Measurements from ENCODE around the gene DHCR24. TPM values are rescaled to one million over a fixed set of nuclear protein-coding genes. Genes with fewer than 3 reads are reported as not detected.

Gene DHCR24
- polyA plus RNA-seq, 1 donor (not counting 4 experiments of a cell fraction or from before 2014, with no cell fraction given), result 363 TPM

- Histone ChIP-seq H3K27me3 (ENCODE audit: control insufficient read depth, extremely low read depth, insufficient read depth, low read length) (no peaks in the 10 kb centered on the region), H3K4me1 (ENCODE audit: control insufficient read depth, extremely low read depth, insufficient read depth, low read length) (peaks cover 19% of the 10 kb centered on the region), H3K9ac (ENCODE audit: control insufficient read depth, extremely low read depth, insufficient read depth, low read length) (no peak overlapping the region), H3K36me3 (ENCODE audit: control insufficient read depth in 2 of 2, extremely low read depth in 1 of 2, insufficient read depth in 2 of 2, low read length in 2 of 2) (peaks cover 42 to 52% of the 10 kb centered on the region in 2 experiments), H4K20me1 (ENCODE audit: control insufficient read depth, extremely low read depth, insufficient read depth, low read length) (peaks cover 8% of the 10 kb centered on the region), H3K4me2 (ENCODE audit: control insufficient read depth, extremely low read depth, insufficient read depth, low read depth, low read length) (no peak overlapping the region), H3K4me3 (ENCODE audit: control insufficient read depth in 2 of 3, extremely low read depth in 1 of 3, insufficient read depth in 2 of 3, low read depth in 1 of 3, low read length in 3 of 3) (no peak overlapping the region), H3K9me3 (ENCODE audit: control insufficient read depth, low read depth, low read length) (no peaks in the 10 kb centered on the region), H3K9me1 (ENCODE audit: control insufficient read depth, extremely low read depth, insufficient read depth, low read length) (no peaks in the 10 kb centered on the region), H3K27ac (ENCODE audit: control insufficient read depth, insufficient read depth, low read length) (no peak overlapping the region), H2AFZ (ENCODE audit: control insufficient read depth, low read length) (no peak overlapping the region), H3K79me2 (ENCODE audit: control insufficient read depth, insufficient read depth, low read length) (no peaks in the 10 kb centered on the region)
- TF ChIP-seq EZH2 (IDR thresholded peaks at IDR 0.05; ENCODE audit: low read length) (no peak), CTCF (optimal IDR thresholded peaks at IDR 0.05 in 1 of 3, IDR thresholded peaks at IDR 0.05 in 1 of 3, conservative IDR thresholded peaks at IDR 0.05 in 1 of 3; ENCODE audit: extremely low read depth in 1 of 3, insufficient read depth in 2 of 3, low read length in 3 of 3) (peak in 2 of 3 experiments; percentile 9 to 48)
- dilution Hi-C loops (cut with MboI; ENCODE audit: extremely low pct_ligation_motif_present, low sequenced_read_pairs), result no loop called here
- peak; percentile 36 for FAIRE-seq
- no peak for DNase-seq (ENCODE audit: low read depth, low spot score)
Measured at GRCh38 chr1:54848134-54848948, 38.7 kb downstream of the DHCR24 start.

GRCh38 chr1:54846716-54847284 lies 40.2 kb downstream of the DHCR24 start:
- Histone ChIP-seq H2AFZ (ENCODE audit: control insufficient read depth, low read length) (no peak overlapping the region), H3K4me3 (ENCODE audit: control insufficient read depth in 2 of 3, extremely low read depth in 1 of 3, insufficient read depth in 2 of 3, low read depth in 1 of 3, low read length in 3 of 3) (no peak overlapping the region), H3K9me1 (ENCODE audit: control insufficient read depth, extremely low read depth, insufficient read depth, low read length) (no peaks in the 10 kb centered on the region), H3K4me2 (ENCODE audit: control insufficient read depth, extremely low read depth, insufficient read depth, low read depth, low read length) (no peak overlapping the region), H3K4me1 (ENCODE audit: control insufficient read depth, extremely low read depth, insufficient read depth, low read length) (peaks cover 19% of the 10 kb centered on the region), H3K36me3 (ENCODE audit: control insufficient read depth in 2 of 2, extremely low read depth in 1 of 2, insufficient read depth in 2 of 2, low read length in 2 of 2) (peaks cover 28 to 37% of the 10 kb centered on the region in 2 experiments), H3K27ac (ENCODE audit: control insufficient read depth, insufficient read depth, low read length) (no peak overlapping the region), H3K79me2 (ENCODE audit: control insufficient read depth, insufficient read depth, low read length) (no peaks in the 10 kb centered on the region), H4K20me1 (ENCODE audit: control insufficient read depth, extremely low read depth, insufficient read depth, low read length) (peaks cover 8% of the 10 kb centered on the region), H3K9ac (ENCODE audit: control insufficient read depth, extremely low read depth, insufficient read depth, low read length) (no peak overlapping the region), H3K9me3 (ENCODE audit: control insufficient read depth, low read depth, low read length) (no peaks in the 10 kb centered on the region), H3K27me3 (ENCODE audit: control insufficient read depth, extremely low read depth, insufficient read depth, low read length) (no peaks in the 10 kb centered on the region)
- TF ChIP-seq CTCF (optimal IDR thresholded peaks at IDR 0.05 in 1 of 3, IDR thresholded peaks at IDR 0.05 in 1 of 3, conservative IDR thresholded peaks at IDR 0.05 in 1 of 3; ENCODE audit: extremely low read depth in 1 of 3, insufficient read depth in 2 of 3, low read length in 3 of 3) (no peak), EZH2 (IDR thresholded peaks at IDR 0.05; ENCODE audit: low read length) (no peak)
- dilution Hi-C loops (cut with MboI; ENCODE audit: extremely low pct_ligation_motif_present, low sequenced_read_pairs), result no loop called here
- no peak for FAIRE-seq
- no peak for DNase-seq (ENCODE audit: low read depth, low spot score)

Measured in keratinocyte (primary cell).